ENCODE data around the gene TRIM59. TPM values are rescaled to one million over a fixed set of nuclear protein-coding genes. Genes with fewer than 3 reads are reported as not detected.
A peak's percentile ranks its signal among the peaks of the same experiment; 100 is the strongest.

Gene TRIM59
- total and polyA plus RNA-seq, 9 of the 15 experiments (the other 6 are each of a cell fraction or from before 2014, with no cell fraction given), result 16.8 to 101 (median 34.8) TPM

- TF ChIP-seq GTF3C2 (IDR thresholded peaks at IDR 0.05; ENCODE audit: borderline replicate concordance, extremely low read depth, insufficient read length), result no peak
- no peak for TF ChIP-seq ZNF778 (CRISPR knock-in tag; IDR thresholded peaks at IDR 0.05)
- TF ChIP-seq ZBTB34 (CRISPR knock-in tag; IDR thresholded peaks at IDR 0.05), result no peak
- TF ChIP-seq HNRNPK (IDR thresholded peaks at IDR 0.05; ENCODE audit: low read depth, low read length, poor library complexity, severe bottlenecking), result no peak
- no peak for TF ChIP-seq ZNF695 (CRISPR knock-in tag; IDR thresholded peaks at IDR 0.05)
- TF ChIP-seq ZNF280A (IDR thresholded peaks at IDR 0.05; ENCODE audit: low read depth, partially characterized antibody), result no peak
- no peak for TF ChIP-seq MAX (CRISPR knock-in tag; IDR thresholded peaks at IDR 0.05)
- no peak for TF ChIP-seq PYGO2 (tag; IDR thresholded peaks at IDR 0.05)
- no peak for TF ChIP-seq ZNF347 (CRISPR knock-in tag; IDR thresholded peaks at IDR 0.05; ENCODE audit: low read depth)
- no peak for TF ChIP-seq ZNF175 (CRISPR knock-in tag; IDR thresholded peaks at IDR 0.05; ENCODE audit: low read depth)
- no peak for TF ChIP-seq EWSR1 (IDR thresholded peaks at IDR 0.05; ENCODE audit: borderline replicate concordance, low read depth, partially characterized antibody)
- no peak for TF ChIP-seq SAP30 (IDR thresholded peaks at IDR 0.05; ENCODE audit: borderline replicate concordance, insufficient read depth, low read depth, low read length, poor library complexity, severe bottlenecking)
- TF ChIP-seq ZNF644 (tag; IDR thresholded peaks at IDR 0.05; ENCODE audit: low read depth), result no peak
- 0 out of 2 replicates have a peak, but pooled peaks have one; percentile 19 for TF ChIP-seq GATA2 (CRISPR knock-in tag; IDR thresholded peaks at IDR 0.05)
- no peak for TF ChIP-seq NR1H2 (CRISPR knock-in tag; IDR thresholded peaks at IDR 0.05)
- TF ChIP-seq ZNF592 (IDR thresholded peaks at IDR 0.05), result no peak
- TF ChIP-seq MYNN (IDR thresholded peaks at IDR 0.05), result no peak
- no peak for TF ChIP-seq MYNN (CRISPR knock-in tag; IDR thresholded peaks at IDR 0.05)
Observed at GRCh38 chr3:160477750-160478149, 28.2 kb upstream of the TRIM59 start (continued).
